SU-DHL-6 (cell line): ENCODE data around the gene JMJD7.

Source experiments
- H2AFZ ChIP-seq: fragments of 200-600 bp; sonication (generic); 2 replicates; pipeline ENCODE4 v1.6.1; 2014; ENCODE audit warnings: low read depth, mild to moderate bottlenecking, moderate library complexity, mixed read lengths, antibody characterized with exemption, low read length; ENCODE audit not compliant: severe bottlenecking
- H3F3A ChIP-seq: fragments of 200-600 bp; shearing (Covaris generic); 2 replicates; pipeline ENCODE4 v1.6.0; 2016; ENCODE audit warnings: antibody characterized with exemption, mild to moderate bottlenecking; ENCODE audit not compliant: insufficient read depth
- H3K27ac ChIP-seq: fragments of 200-600 bp; sonication (generic); 2 replicates; pipeline ENCODE4 v1.5.1; 2016; ENCODE audit warnings: low read depth, mild to moderate bottlenecking, low read length, moderate library complexity, mixed read lengths
- H3K27me3 ChIP-seq: fragments of 200-600 bp; sonication (generic), shearing (Covaris generic); 2 replicates; pipeline ENCODE4 v1.6.0; 2014; ENCODE audit warnings: mild to moderate bottlenecking, low read length
- H3K36me3 ChIP-seq: fragments of 200-600 bp; sonication (generic); 2 replicates; pipeline ENCODE4 v1.6.1; 2014; ENCODE audit warnings: mild to moderate bottlenecking, low read length, mixed read lengths
- H3K4me2 ChIP-seq: fragments of 300-600, 200-600 bp; shearing (Covaris generic), sonication (generic); 2 replicates; pipeline ENCODE4 v1.6.0; 2014; ENCODE audit warnings: low read length, low read depth, mild to moderate bottlenecking; ENCODE audit not compliant: poor library complexity, severe bottlenecking
- H3K4me3 ChIP-seq: fragments of 200-600 bp; sonication (generic); 2 replicates; pipeline ENCODE4 v1.5.1; 2014; ENCODE audit warnings: antibody characterized with exemption, low read length, mild to moderate bottlenecking, mixed read lengths; ENCODE audit not compliant: insufficient read depth, poor library complexity, severe bottlenecking
- H3K79me2 ChIP-seq: fragments of 200-600 bp; sonication (generic); 2 replicates; pipeline ENCODE4 v1.6.1; 2014; ENCODE audit warnings: mild to moderate bottlenecking, low read length, moderate library complexity; ENCODE audit not compliant: insufficient read depth
- H3K9ac ChIP-seq: fragments of 200-600 bp; sonication (generic); 2 replicates; pipeline ENCODE4 v1.7.0; 2014; ENCODE audit warnings: mild to moderate bottlenecking, low read length
- H3K9me2 ChIP-seq: fragments of 200-600 bp; sonication (generic); replicated peaks from 2 replicates; pipeline ENCODE4 v1.6.1; 2014; ENCODE audit warnings: low read length; ENCODE audit not compliant: insufficient read depth
- H3K9me3 ChIP-seq: fragments of 200-600 bp; sonication (generic); 2 replicates; pipeline ENCODE4 v1.6.1; 2014; ENCODE audit warnings: low read length, mixed read lengths; ENCODE audit not compliant: insufficient read depth
- H4K20me1 ChIP-seq: fragments of 200-600 bp; sonication (generic); 2 replicates; pipeline ENCODE4 v1.6.1; 2014; ENCODE audit warnings: low read depth, mild to moderate bottlenecking, antibody characterized with exemption, low read length, moderate library complexity, mixed read lengths
- CTCF ChIP-seq: fragments of 200-600 bp; sonication (generic); IDR thresholded peaks from one replicate; pipeline ENCODE4 v1.5.1; 2017; ENCODE audit warnings: antibody characterized with exemption, mild to moderate bottlenecking, low read length, moderate library complexity; ENCODE audit not compliant: insufficient read depth, poor library complexity, severe bottlenecking
- EZH2phosphoT487 ChIP-seq: fragments of 200-600 bp; sonication (generic), shearing (Covaris generic); conservative IDR thresholded peaks from 2 replicates; pipeline ENCODE4 v1.6.1; 2018; ENCODE audit warnings: mild to moderate bottlenecking, antibody characterized with exemption, low read length, moderate library complexity, mixed read lengths

Gene JMJD7

DNA sequence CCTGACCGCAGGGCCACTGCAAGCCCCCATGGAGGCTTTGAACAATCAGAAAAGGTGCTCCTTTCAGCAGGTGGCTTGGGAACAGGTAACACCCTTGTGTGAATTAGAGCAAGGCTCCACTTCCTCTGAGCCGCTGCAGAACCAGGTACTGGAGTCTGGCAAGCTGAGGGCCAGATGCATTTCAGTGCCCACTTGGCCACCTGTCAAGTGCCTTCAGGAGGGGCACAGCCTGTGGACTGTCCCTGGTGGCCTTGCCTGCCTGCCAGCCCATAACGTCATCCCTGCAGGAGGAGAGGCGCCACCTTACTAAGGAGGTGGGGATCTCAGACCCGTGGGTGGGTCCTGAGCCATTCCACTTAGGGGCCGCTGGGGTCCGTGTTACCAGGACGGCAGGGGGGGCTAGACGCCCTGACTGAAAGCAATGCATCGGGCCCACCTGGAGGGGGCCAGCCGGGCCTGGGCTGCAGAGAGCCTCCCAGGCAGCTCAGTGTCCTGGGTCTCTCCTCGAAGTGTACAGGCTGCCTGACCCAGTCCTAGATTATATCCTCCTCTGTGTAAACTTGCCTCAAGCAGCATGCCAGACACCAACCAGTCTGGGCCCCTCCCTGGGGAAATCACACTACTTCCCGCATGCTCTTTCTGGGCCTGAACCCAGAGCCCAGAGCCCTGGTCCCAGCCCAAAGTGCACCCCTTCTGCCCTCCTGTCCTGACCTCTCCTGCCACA is 49.9 kb downstream of the JMJD7 start:
- Histone ChIP-seq H3K4me3 (no peak overlapping the region), H3K9me2 (no peaks in the 10 kb centered on the region), H3K27me3 (no peaks in the 10 kb centered on the region), H3K9ac (no peak overlapping the region), H3K4me2 (no peak overlapping the region), H3K27ac (no peak overlapping the region), H2AFZ (no peak overlapping the region), H3F3A (no peaks in the 10 kb centered on the region), H3K79me2 (no peaks in the 10 kb centered on the region), H3K9me3 (no peaks in the 10 kb centered on the region), H4K20me1 (no peaks in the 10 kb centered on the region), H3K36me3 (no peaks in the 10 kb centered on the region)
- TF ChIP-seq EZH2phosphoT487, result no peak
- TF ChIP-seq CTCF, result no peak

GRCh38 chr15:41878355-41878699 is 50.4 kb downstream of the JMJD7 start:
- Histone ChIP-seq H3K4me2 (no peak overlapping the region), H3F3A (no peaks in the 10 kb centered on the region), H3K27me3 (no peaks in the 10 kb centered on the region), H3K79me2 (no peaks in the 10 kb centered on the region), H2AFZ (no peak overlapping the region), H3K36me3 (no peaks in the 10 kb centered on the region), H3K9me3 (no peaks in the 10 kb centered on the region), H4K20me1 (no peaks in the 10 kb centered on the region), H3K27ac (no peak overlapping the region), H3K9ac (no peak overlapping the region), H3K9me2 (no peaks in the 10 kb centered on the region), H3K4me3 (no peak overlapping the region)
- TF ChIP-seq CTCF, result no peak
- TF ChIP-seq EZH2phosphoT487, result no peak

DNA sequence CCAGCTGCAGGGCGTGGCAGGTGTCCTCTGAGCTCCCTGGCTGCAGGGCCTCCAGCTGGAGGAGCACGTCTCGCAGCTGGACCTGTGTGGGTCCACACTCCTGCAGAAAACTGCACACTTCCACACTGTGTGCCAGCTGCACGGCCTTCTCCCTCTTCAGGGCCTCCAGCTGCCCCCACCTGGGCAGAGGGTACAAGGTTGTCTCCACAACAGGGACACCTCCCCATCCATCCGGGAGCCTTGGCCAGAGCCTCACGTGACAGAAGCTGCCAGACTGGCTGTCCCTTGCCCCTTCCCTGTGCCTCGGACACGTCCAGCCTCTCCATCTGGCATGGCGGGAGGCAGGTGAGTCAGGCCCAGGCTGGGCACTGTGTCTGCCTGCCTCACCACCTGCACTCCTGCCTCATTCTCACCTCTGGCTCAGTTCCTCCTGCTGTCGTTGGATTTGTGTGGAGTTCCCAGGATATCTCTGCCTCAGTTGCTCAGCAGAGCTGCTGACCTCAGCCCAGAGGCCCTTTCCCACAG is 51.5 kb downstream of the JMJD7 start:
- no peak for TF ChIP-seq EZH2phosphoT487
- no peak for TF ChIP-seq CTCF
- no peaks in the 10 kb centered on the region for H4K20me1 ChIP-seq
- H3K79me2 ChIP-seq, result no peaks in the 10 kb centered on the region
- no peak overlapping the region for H3K4me3 ChIP-seq
- no peaks in the 10 kb centered on the region for H3K9me3 ChIP-seq
- H2AFZ ChIP-seq, result no peak overlapping the region
- no peak overlapping the region for H3K9ac ChIP-seq
- no peaks in the 10 kb centered on the region for H3K9me2 ChIP-seq
- no peaks in the 10 kb centered on the region for H3K27me3 ChIP-seq
- H3F3A ChIP-seq, result no peaks in the 10 kb centered on the region
- no peak overlapping the region for H3K27ac ChIP-seq
- no peaks in the 10 kb centered on the region for H3K36me3 ChIP-seq
- no peak overlapping the region for H3K4me2 ChIP-seq
